H9 (cell line): ENCODE results near the gene FAHD2A. TPM values are rescaled to one million over a fixed set of nuclear protein-coding genes. Genes with fewer than 3 reads are reported as not detected.

Source experiments
- DNase-seq: peaks from one replicate; pipeline ENCODE4 v3.0.0-alpha.2; 2017
- H2AFZ ChIP-seq: one replicate; pipeline ENCODE4 v1.6.1; 2013; ENCODE audit warnings: mild to moderate bottlenecking, low read length, control low read depth, moderate library complexity
- H2AK5ac ChIP-seq: 2 replicates; pipeline ENCODE4 v1.6.1; 2013; ENCODE audit warnings: low read length, control low read depth, mixed read lengths; ENCODE audit not compliant: insufficient read length
- H2BK120ac ChIP-seq: one replicate; pipeline ENCODE4 v1.6.1; 2013; ENCODE audit warnings: low read depth, mild to moderate bottlenecking, low read length, control low read depth, inconsistent platforms; ENCODE audit not compliant: poor library complexity, severe bottlenecking
- H2BK12ac ChIP-seq: 2 replicates; pipeline ENCODE4 v1.6.1; 2013; ENCODE audit warnings: low read length, control low read depth, mixed read lengths, low read depth; ENCODE audit not compliant: insufficient read length
- H2BK15ac ChIP-seq: 2 replicates; pipeline ENCODE4 v1.6.1; 2013; ENCODE audit warnings: low read depth, low read length, control low read depth
- H2BK20ac ChIP-seq: one replicate; pipeline ENCODE4 v1.6.1; 2013; ENCODE audit warnings: low read depth, mild to moderate bottlenecking, low read length, control low read depth, inconsistent platforms; ENCODE audit not compliant: poor library complexity, severe bottlenecking
- H2BK5ac ChIP-seq: 2 replicates; pipeline ENCODE4 v1.6.1; 2013; ENCODE audit warnings: low read length, control low read depth, mixed read lengths; ENCODE audit not compliant: insufficient read length
- H3K14ac ChIP-seq: 2 replicates; pipeline ENCODE4 v1.6.1; 2013; ENCODE audit warnings: low read length, control low read depth; ENCODE audit not compliant: insufficient read depth
- H3K18ac ChIP-seq: 2 replicates; pipeline ENCODE4 v1.6.1; 2013; ENCODE audit warnings: low read depth, mild to moderate bottlenecking, mixed read lengths, low read length, control low read depth; ENCODE audit not compliant: insufficient read length
- H3K23ac ChIP-seq: 2 replicates; pipeline ENCODE4 v1.6.1; 2013; ENCODE audit warnings: low read length, control low read depth, mixed read lengths, low read depth; ENCODE audit not compliant: insufficient read length
- H3K23me2 ChIP-seq: 2 replicates; pipeline ENCODE4 v1.6.1; 2013; ENCODE audit warnings: low read depth, mild to moderate bottlenecking, mixed read lengths, low read length, control low read depth; ENCODE audit not compliant: insufficient read length, poor library complexity, severe bottlenecking
- H3K27ac ChIP-seq: 2 replicates; pipeline ENCODE4 v1.5.1; 2013; ENCODE audit warnings: low read length, control low read depth, mixed read lengths, low read depth; ENCODE audit not compliant: insufficient read length
- H3K27me3 ChIP-seq: 2 replicates; pipeline ENCODE4 v1.6.1; 2013; ENCODE audit warnings: low read length, control low read depth, inconsistent platforms; ENCODE audit not compliant: insufficient read depth
- H3K4ac ChIP-seq: 2 replicates; pipeline ENCODE4 v1.6.1; 2013; ENCODE audit warnings: low read depth, mild to moderate bottlenecking, control low read depth, inconsistent platforms, low read length, moderate library complexity
- H3K4me1 ChIP-seq: 2 replicates; pipeline ENCODE4 v1.6.1; 2013; ENCODE audit warnings: low read length, control low read depth, inconsistent platforms; ENCODE audit not compliant: insufficient read depth
- H3K4me2 ChIP-seq: 2 replicates; pipeline ENCODE4 v1.6.1; 2013; ENCODE audit warnings: low read length, control low read depth, mixed read lengths; ENCODE audit not compliant: insufficient read length, insufficient read depth
- H3K56ac ChIP-seq: 2 replicates; pipeline ENCODE4 v1.6.1; 2013; ENCODE audit warnings: low read depth, mild to moderate bottlenecking, mixed read lengths, low read length, control low read depth; ENCODE audit not compliant: insufficient read length
- H3K79me1 ChIP-seq: 2 replicates; pipeline ENCODE4 v1.6.1; 2013; ENCODE audit warnings: low read depth, mild to moderate bottlenecking, moderate library complexity, low read length, control low read depth, inconsistent platforms; ENCODE audit not compliant: insufficient read depth, poor library complexity, severe bottlenecking
- H3K79me2 ChIP-seq: 2 replicates; pipeline ENCODE4 v1.6.1; 2013; ENCODE audit warnings: low read length, control low read depth, inconsistent platforms; ENCODE audit not compliant: insufficient read depth
- H3K9ac ChIP-seq: 2 replicates; pipeline ENCODE4 v1.6.1; 2013; ENCODE audit warnings: low read length, control low read depth, mixed read lengths; ENCODE audit not compliant: insufficient read length; ENCODE audit errors: extremely low read depth
- H3K9me3 ChIP-seq: one replicate; pipeline ENCODE4 v1.6.1; 2013; ENCODE audit warnings: low read depth, low read length, inconsistent platforms; ENCODE audit not compliant: control insufficient read depth
- H3T11ph ChIP-seq: one replicate; pipeline ENCODE4 v1.6.1; 2013; ENCODE audit warnings: mild to moderate bottlenecking, low read length, control low read depth, inconsistent platforms
- H4K20me1 ChIP-seq: one replicate; pipeline ENCODE4 v1.6.1; 2013; ENCODE audit not compliant: control insufficient read depth, insufficient read length, insufficient read depth
- H4K5ac ChIP-seq: 2 replicates; pipeline ENCODE4 v1.6.1; 2013; ENCODE audit warnings: low read depth, mild to moderate bottlenecking, mixed read lengths, low read length, control low read depth; ENCODE audit not compliant: insufficient read length
- H4K8ac ChIP-seq: replicated peaks from 2 replicates; pipeline ENCODE4 v1.6.1; 2013; ENCODE audit warnings: low read length, control low read depth, mixed read lengths, low read depth; ENCODE audit not compliant: insufficient read length
- H4K91ac ChIP-seq: 2 replicates; pipeline ENCODE4 v1.6.1; 2013; ENCODE audit warnings: low read depth, mild to moderate bottlenecking, moderate library complexity, mixed read lengths, low read length, control low read depth; ENCODE audit not compliant: insufficient read length
- H3K27ac Mint-ChIP-seq, 3 experiments: 2 replicates in 2 of 3; 3 replicates in 1 of 3; pipeline ENCODE4 v1.8.0; 2020 to 2021; ENCODE audit warnings: mixed read lengths in 3 of 3, mild to moderate bottlenecking in 1 of 3, moderate library complexity in 1 of 3
- H3K27me3 Mint-ChIP-seq: 2 replicates; pipeline ENCODE4 v1.8.0; 2021; ENCODE audit warnings: low read depth, mild to moderate bottlenecking, moderate library complexity, mixed read lengths
- H3K36me3 Mint-ChIP-seq, 3 experiments: 2 replicates in 2 of 3; 3 replicates in 1 of 3; pipeline ENCODE4 v1.8.0; 2020 to 2021; ENCODE audit warnings: low read depth in 3 of 3, mixed read lengths in 3 of 3; ENCODE audit not compliant: insufficient read depth in 1 of 3
- H3K4me1 Mint-ChIP-seq, 2 experiments: 2 replicates each; pipeline ENCODE4 v1.8.0; 2020; ENCODE audit warnings: mixed read lengths in 2 of 2
- H3K4me3 Mint-ChIP-seq, 2 experiments: 2 replicates in 1 of 2; 3 replicates in 1 of 2; pipeline ENCODE4 v1.8.0; 2020 to 2021; ENCODE audit warnings: mild to moderate bottlenecking in 2 of 2, mixed read lengths in 2 of 2, moderate library complexity in 1 of 2
- H3K9me3 Mint-ChIP-seq, 2 experiments: 2 replicates in 1 of 2; 3 replicates in 1 of 2; pipeline ENCODE4 v1.8.0; 2020; ENCODE audit warnings: mild to moderate bottlenecking in 2 of 2, mixed read lengths in 2 of 2, moderate library complexity in 1 of 2
- WGBS: extraction: QIAGEN DNeasy Blood & Tissue Kit; methylation state at CpG from one replicate; pipeline ENCODE4 v1.1.7; 2013; ENCODE audit warnings: missing lambda C conversion rate, low lambda C conversion rate, mixed read lengths; ENCODE audit not compliant: insufficient read length; ENCODE audit errors: extremely low coverage; 5-methylcytosine and 5-hydroxymethylcytosine counted together
- total RNA-seq: library from RNA; stranded (reverse); gene quantifications from 2 replicates; pipeline ENCODE4 v1.2.1, GENCODE V29; 2021
- TF ChIP-seq, protein P1 (sequence below): fragments of 200-600 bp; sonication (generic); conservative IDR thresholded peaks from 3 replicates; pipeline ENCODE4 v1.8.0; 2021; ENCODE audit warnings: antibody characterized with exemption, mild to moderate bottlenecking

The FAHD2A gene
- total RNA-seq, 1 experiment from 2014 or later = 39.8 TPM

GRCh38 chr2:95392730-95393455 lies 9.6 kb upstream of the FAHD2A start:
- no peak overlapping the region; a peak in 1 of 5 replicates for H3K4me3 Mint-ChIP-seq
- peak; percentile 54 for DNase-seq
- H3K27me3 Mint-ChIP-seq = peaks cover 60% of the 10 kb centered on the region
- Histone ChIP-seq H3K27ac (no peak overlapping the region), H3K18ac (no peak overlapping the region), H3K4ac (no peak overlapping the region), H3K14ac (no peak overlapping the region), H2AK5ac (no peak overlapping the region), H3K9ac (no peak overlapping the region), H3K4me1 (no peaks in the 10 kb centered on the region; the same call in 1 of the 2 replicates), H4K5ac (no peak overlapping the region), H3K4me2 (no peak overlapping the region), H2AFZ (no peak overlapping the region), H2BK12ac (no peak overlapping the region), H2BK120ac (no peak overlapping the region), H4K8ac (no peak overlapping the region), H4K20me1 (no peaks in the 10 kb centered on the region), H4K91ac (no peak overlapping the region), H3K56ac (no peak overlapping the region), H3K23me2 (no peaks in the 10 kb centered on the region), H3K79me2 (no peaks in the 10 kb centered on the region), H3K79me1 (no peaks in the 10 kb centered on the region), H2BK20ac (no peak overlapping the region), H3K27me3 (no peaks in the 10 kb centered on the region), H3K23ac (no peak overlapping the region), H2BK15ac (no peak overlapping the region), H3T11ph (no peak overlapping the region), H3K9me3 (no peaks in the 10 kb centered on the region), H2BK5ac (no peak overlapping the region)
- WGBS = no CpG with 5 or more reads among the region's 8 CpGs
- no peak overlapping the region for H3K27ac Mint-ChIP-seq
- H3K9me3 Mint-ChIP-seq = no peaks in the 10 kb centered on the region
- TF ChIP-seq, protein P1, sequence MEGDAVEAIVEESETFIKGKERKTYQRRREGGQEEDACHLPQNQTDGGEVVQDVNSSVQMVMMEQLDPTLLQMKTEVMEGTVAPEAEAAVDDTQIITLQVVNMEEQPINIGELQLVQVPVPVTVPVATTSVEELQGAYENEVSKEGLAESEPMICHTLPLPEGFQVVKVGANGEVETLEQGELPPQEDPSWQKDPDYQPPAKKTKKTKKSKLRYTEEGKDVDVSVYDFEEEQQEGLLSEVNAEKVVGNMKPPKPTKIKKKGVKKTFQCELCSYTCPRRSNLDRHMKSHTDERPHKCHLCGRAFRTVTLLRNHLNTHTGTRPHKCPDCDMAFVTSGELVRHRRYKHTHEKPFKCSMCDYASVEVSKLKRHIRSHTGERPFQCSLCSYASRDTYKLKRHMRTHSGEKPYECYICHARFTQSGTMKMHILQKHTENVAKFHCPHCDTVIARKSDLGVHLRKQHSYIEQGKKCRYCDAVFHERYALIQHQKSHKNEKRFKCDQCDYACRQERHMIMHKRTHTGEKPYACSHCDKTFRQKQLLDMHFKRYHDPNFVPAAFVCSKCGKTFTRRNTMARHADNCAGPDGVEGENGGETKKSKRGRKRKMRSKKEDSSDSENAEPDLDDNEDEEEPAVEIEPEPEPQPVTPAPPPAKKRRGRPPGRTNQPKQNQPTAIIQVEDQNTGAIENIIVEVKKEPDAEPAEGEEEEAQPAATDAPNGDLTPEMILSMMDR = peak; percentile 67; the same call in 2 of the 3 replicates
- H3K4me1 Mint-ChIP-seq = peaks cover 7 to 8% of the 10 kb centered on the region in 2 experiments
- no peaks in the 10 kb centered on the region for H3K36me3 Mint-ChIP-seq
